HG02885 (cell line): ENCODE measurements around the gene KIRREL3.

Experiments used
- ATAC-seq: cut with Tn5 transposase; IDR thresholded peaks from one replicate; pipeline ENCODE4 v1.9.1; 2021; ENCODE audit warnings: mild to moderate bottlenecking; ENCODE audit not compliant: unreplicated experiment, poor library complexity

KIRREL3 gene

DNA sequence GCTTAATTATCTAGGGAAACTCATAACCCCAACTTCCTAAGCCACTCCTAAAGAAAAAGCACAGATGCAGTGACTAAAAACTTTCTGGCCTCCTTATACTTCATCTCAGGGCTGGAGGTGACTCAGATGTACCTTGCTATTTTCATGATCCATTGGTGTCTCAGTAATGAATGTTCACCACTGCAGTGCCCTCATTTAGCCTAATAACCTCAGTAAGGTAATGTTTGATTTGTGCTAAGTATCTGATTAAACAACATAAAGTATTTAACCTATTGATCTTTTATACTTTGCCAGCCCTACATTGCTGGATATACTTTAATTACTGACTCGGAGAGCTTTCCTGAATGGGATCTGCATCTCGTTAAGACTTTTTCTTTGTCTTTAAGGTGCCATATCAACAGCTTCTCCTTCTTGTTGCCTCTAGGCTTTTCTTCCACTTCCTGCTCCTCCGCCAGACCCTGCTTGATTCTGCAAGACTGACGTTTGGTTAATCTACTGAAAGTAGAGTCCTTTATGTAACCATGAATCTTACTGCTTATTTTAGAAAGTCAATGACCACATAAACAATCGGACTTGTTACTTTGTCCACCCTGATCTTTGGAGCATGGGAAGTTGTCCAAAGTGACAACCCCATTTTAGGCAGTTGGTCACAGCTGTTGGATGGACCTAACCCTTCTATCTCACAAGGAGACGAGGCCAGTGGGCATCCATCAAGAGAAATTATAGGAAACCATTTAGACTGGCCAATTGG lies 342.1 kb downstream of the KIRREL3 start:
- ATAC-seq: no peak

DNA sequence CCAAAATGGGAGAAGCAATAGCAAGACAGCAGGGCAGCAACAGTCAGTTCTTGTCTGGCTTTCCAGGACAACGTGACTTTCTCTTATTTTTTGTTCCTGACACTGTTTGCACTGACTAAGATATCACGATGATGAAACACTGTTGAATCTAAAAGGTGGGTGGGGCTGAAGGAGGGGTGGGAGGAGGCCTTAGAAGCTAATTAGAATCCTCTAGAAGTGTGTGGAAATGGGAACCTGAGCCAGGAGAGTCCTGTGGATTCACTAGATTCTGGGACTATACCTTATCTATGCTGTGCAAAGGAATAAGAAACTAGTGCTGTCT lies 344.8 kb downstream of the KIRREL3 start:
- ATAC-seq: no peak

DNA sequence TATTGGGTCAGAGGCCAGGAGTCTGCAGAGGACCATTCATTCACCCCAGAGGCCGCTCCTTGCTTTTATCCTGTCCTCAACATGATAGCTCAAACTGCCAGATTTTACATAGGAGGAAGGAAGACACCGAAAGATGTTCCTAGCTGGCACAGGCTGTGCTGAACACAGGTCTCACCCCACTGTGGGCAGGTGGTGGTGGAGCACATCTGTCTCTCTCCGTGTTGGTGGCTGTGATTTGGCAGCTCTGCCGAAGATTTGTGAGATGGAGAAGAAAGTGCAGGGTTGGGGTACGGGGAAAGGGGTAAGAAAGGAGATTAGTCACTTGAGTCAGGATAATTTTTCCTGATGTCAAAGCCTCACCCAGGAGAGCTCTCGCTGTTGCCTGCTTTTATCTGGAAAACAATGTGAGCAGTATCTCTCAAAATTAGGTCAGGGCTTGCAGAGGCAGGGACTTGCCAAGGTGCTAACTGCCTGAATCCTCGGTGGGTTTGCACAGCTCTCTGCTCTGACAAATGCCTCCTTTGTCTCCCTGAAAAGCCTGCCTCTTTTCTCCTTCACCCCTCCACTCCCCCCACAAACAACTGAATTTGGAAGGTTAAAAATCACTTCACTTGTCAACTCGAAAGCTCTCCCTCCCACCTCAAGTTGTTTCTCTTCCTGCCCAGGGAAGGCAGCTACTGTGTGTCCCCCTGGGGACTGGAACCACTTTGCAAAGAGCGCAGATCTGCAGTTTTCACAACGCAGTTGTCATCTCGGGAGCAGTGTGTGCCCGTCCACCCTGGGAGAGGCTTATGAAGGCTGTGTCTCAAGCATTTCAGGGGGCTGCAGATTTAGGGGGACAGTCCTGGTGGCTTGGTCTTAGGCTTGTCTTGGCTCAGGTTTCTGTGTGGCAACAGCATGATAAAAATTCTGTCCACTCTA lies 345.4 kb downstream of the KIRREL3 start:
- no peak for ATAC-seq

DNA sequence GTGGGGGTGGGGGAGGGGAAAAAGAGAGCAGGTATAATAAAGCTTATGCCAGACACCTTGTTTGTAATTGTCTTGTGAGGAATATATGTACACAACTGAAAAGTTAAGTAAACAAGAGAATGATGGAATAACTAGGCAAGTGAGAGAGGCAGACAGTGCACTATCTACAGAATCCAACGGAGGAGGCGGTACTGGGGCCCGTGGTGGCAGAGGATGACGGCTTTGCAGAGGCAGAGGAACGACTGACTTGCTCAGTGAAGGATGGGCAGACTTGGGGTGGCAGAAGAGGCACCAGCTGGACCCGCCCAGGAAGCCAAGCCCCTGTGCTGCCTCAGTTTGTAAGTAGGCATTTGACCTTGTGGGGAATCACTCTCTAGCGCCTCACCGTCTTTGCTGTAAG lies 347.5 kb downstream of the KIRREL3 start:
- ATAC-seq: no peak

DNA sequence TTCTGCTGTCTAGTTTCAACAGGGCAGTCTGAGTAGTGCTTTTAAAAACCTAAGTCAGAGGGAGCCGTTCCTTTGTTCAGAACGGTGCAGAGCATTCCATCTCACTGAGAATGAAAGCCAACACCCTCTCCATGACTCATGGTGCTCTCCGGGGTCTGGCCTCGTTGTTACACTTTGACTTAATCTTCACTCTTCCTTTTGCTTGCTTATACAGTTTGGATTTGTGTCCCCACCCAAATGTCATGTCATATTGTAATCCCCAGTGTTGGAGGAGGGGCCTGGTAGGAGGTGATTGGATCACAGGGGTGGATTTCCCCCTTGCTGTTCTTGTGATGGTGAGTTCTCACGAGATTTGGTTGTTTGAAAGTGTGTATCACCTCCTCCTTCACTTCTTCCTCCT lies 352.8 kb downstream of the KIRREL3 start:
- ATAC-seq: no peak

DNA sequence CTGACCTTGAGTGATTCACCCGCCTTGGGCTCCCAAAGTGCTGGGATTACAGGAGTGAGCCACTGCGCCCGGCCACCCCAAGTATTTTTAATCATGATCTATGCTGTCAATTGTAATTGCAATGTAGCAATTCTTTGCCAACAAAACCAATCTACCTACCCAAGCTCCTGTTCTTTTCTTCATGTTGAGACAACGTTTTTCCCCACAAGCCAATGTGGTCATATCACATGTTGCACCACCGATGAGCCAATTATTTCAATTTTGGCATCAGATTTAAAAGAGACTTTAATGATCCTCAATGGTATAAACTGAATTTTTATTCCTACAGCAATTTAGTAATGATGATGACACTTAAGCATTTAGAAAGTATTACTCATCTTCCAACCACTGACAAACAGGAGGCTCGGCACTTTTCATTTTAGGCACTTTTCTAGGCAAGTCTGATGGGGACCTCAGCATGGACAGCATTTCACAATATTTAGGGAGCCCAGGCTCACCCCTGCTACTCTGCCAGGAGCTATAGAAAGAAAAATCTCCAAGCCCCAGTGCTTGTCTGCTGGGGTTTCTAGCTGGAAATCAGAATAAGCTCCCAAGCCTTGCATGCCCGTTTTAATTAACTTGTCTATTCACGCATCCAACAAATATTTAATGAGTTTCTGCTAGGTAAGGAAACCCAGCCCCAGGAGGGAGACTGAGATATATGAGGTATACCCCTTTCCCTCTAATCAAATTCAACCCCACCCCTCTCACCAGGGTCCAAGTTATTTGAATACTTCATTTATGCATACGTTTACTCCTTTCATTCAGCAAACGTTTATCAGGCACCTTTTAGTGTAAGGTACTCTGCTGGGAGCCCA lies 353.6 kb downstream of the KIRREL3 start:
- ATAC-seq: no peak

DNA sequence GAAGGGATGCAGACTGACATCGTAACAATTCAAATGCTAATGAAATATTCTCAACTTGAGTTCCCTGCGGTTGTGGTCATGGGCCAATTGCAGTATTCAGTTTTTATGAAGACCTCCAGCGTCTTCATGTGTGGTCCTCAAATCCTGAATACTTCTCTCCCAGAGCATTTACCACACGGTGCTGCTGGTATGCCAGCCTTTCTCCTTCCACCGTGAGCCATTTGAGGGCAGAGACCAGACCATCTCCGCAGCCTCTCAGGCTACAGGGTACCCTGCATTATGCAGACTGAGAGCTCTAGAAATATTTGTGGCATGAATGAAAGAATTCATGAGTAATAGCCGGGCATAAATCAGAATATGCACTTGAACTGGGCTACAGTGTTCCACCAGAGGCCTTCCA lies 355.4 kb downstream of the KIRREL3 start:
- no peak for ATAC-seq

DNA sequence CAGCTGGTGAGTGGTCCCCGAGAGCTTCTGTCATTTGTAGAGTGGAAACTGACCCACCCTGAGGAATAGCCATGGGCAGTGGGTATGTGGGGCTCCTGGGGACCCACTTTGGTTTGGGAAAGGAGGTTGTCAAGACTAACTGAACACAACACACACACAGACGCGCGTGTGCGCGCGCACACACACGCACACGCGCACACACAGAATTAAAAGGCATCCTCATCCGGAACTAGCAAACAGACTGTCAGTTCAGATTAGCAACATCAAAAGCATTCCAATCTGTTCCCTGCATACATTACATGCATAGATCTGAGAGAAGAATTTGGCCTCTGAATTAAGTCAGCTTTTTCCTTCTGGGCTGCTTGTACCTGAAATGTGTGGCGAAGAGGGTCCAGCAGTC lies 360.4 kb downstream of the KIRREL3 start:
- no peak for ATAC-seq

DNA sequence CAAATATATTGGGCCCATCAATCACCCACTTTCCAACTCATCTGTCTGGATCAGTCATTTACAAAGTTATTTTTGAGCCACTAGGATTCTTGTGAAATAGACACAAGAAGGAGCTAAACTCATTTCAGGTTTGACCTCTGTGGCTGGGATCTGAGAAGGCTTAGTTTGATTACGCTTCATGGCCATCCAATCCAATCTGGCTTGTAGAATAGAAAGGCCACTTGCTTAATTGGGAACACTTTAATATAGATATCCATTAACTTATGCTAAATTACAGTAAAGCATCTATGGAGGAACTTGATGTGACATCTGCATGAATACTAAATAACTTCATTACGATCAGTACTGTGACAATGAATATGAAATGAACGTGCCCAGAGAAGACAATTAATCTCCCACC lies 360.9 kb downstream of the KIRREL3 start:
- ATAC-seq: no peak

DNA sequence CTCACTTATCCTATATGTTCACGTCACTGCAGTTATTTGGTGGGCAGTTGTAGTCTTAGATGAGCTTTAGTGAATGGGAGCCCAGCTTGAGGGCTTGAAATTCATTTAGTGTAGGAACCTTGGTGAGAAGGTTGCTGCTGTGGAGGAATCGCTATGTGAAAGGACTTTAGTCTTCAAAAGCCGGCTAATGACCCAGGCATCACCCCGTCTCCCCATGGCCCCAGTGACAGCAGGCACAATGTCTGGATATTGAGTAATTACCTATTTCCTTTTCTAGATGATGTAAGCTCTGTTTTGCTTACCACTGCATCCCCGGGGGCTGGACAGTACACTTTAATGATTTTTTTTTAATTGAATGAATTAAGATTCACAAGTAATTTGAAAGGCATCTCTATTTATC lies 361.9 kb downstream of the KIRREL3 start:
- no peak for ATAC-seq

DNA sequence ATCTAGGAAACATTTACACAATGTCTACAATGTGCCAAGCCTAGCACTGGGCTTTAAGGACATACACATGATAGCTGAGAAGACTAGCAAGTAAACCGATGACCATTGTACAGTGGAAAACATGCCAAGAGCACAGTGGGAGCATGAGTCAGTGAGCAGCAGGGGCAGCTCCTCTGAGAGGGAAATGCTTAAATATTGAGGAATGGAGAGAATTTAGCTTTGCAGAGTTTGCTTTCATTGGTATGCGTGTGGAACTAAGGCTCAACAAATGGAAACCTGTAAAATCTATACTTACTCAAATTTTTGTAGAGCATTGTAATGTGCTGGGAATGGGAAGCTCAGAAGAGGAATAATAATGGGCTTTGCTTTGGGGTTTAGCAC lies 362.8 kb downstream of the KIRREL3 start:
- ATAC-seq: no peak

DNA sequence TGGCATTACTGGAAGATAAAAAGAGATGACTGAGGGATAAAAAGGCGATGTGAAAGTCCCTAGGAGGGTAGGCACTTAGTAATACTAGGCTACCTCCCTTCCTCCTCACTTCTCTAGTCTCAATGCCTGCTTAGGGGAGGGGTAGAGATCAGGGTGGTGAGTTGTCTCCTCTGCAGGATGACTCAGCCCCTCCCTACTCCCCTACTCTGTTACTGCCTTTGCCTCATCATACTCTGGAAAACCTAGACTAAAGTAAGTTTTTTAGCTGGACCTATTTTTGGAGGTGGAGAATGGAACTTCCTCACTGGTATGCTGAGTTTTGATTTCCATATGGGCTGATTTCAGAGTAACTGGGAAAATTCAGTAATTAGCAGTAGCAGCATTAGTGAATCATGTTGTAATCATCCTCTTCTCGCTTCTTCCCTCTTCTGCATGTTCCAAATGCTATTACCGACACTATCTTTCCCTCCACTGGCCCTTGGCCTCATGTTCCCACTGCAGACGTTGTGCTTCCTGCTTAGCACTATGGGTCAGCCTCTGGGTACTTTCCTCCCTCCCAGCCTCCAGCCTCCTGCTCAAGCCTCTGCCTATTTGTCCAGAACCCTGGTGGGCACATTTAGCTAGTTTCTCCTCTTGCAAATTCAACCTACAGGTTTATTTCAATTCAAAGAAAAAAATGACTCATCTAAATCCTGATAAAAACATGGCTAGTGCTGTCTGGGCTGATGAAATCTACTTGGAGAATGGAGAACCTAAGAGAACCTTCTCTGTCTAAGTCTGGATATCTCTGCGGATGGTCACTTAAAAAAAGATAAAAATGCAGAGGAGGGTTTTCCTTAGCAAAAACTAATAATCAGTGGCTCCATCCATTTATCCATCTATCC lies 363.4 kb downstream of the KIRREL3 start:
- no peak for ATAC-seq

DNA sequence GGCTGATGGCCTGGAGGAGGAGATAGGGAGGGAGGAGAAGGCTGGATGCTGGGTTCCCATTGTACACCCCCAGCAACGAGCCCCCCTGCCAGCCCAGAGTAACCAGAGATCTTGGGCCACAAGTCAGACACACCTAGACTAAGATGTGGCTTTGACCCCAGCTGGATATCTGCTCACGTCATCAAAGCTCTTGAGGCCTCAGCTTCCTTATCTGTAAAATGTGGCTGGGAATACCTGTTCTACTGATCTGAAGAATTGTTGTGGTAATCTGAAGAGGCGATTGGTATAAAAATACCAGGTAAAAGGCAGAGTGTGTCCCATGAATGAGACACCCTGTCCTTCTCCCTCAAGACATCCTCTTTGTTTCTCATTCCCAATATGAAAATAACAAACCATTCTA lies 365.1 kb downstream of the KIRREL3 start:
- no peak for ATAC-seq

DNA sequence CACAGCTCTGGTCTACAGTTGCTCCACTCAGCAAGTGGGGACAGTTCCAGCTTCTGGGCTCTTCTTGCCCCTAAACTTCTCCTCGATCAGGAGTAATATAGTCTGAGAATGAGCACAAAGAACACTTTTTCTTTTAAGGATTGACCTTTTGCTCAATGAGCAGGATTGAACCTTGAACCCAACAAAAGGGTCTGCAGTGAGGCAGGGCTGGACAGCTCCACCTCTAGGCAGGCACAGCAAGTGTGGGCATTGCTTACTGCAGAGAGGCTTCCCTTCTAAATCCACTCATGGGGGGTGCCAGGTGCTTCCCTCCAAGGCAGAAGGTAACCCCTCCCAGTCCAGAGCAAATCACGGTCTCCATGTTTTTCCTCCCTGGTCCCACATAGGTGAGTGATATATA lies 365.6 kb downstream of the KIRREL3 start:
- ATAC-seq: no peak

DNA sequence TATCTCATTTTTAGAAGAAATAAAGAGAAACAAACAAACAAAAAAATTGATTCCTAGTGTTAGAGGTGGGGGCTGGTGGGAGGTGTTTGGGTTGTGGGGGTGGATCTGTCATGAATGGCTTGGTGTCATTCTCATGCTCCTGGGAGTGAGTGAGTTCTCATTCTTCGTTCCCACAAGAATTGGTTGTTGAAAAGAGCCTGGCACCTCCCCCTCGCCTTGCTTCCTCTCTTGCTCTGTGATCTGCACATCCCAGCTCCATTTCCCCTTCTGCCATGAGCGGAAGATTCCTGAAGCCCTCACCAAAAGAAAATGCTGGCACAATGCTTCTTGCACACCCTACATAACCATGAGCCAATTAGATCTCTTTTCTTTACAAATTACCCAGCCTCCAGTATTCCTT lies 367.2 kb downstream of the KIRREL3 start:
- ATAC-seq: no peak

DNA sequence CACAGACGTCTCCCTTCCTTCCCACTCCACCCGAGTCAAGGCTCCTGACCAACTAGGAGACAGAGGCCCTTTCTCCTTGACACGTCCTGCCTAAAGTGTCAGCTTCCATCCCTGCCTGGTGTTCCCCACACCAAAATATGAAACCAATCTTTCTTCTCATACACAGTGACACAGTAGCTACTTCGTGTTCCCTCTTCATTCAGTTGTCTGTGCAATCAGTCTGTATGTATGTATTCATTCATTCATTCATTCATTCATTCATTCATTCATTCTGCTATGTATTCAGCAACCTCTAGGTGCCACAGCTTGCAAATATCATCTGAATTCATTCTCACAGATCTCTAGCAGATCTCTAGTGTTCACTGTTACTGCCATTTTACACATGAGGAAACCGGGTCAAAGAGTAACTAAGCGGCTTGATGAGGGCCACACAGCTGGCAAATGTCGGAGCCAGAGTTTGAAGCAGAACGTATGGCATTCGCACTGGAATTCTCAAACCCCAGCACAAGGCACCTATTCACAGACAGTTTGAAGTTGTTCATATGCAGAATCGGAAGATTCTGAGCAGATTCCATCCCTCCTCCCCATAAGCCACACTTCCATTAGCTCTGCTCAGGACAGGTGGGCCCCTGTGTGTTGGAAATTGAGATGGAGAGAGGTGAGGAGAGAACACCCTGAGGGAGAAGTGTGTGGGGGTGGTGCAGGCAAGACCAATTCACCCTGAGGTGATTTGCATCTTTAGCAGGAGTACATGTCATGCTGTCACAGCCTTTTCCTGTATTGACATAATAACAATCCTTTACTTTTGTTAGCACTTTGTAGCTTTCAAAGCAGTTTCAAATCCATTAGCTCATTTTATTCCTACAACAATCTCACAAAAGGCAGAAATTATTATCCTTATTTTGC lies 369.4 kb downstream of the KIRREL3 start:
- no peak for ATAC-seq

DNA sequence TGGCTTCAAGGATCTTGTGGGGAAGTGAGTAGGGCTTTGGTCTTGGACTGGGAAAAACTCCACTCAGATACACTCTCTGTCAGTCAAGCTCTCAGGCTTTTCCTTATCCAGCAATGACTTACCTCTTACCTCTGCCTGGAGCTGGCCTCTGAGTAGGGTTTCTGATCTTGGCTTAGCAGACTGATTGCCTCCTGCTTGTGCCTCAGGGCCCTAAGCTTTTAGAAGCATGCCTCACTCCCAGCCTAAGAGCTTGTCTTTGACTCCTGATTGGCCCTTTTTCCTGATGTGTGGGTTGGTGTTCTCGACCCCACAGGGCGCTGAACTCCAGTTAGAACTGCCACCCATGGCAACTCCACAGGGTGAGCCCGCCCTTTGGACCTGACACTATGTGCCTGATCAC lies 370.1 kb downstream of the KIRREL3 start:
- no peak for ATAC-seq

DNA sequence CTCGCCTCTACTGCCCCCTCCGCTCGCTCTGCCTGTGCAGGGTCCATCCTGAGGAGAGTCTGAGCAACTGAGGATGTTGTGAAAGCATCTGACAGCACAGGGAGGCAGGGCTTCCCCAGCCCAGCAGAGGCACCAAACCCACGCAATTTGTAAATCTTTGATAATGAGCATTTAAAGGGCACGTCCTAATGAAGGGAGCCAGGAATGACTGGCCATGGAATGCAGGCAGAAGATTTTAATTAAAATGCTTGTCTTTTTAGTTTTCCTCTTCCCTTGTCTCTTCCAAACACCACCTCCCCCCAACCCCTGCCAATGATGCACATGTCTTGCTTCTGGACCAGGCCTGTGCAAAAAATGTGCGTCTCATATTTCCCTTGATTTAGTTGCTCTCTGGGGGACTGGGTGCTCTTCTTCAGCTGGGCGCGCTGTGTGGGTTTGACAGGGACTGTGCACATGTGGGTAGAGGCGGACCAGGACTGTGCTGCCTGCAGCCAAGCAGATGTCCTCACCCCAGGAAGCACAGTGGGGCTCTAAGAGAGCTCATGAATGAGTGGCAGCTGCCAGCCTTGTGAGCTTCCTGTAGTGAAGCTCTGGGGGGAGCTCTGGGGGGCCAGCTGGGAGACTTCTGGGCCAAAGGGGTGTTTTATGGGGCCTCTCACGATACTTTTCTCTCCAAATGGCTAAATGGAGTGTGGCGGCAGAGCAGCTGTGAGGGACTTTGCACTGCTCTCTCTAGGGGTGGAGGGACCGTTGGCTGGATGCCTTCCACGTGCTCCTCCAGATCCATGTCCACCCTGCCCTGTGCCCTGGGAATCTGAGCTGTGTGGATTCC lies 371.6 kb downstream of the KIRREL3 start:
- ATAC-seq: no peak
